ENCODE data around the gene KLK4. TPM values are rescaled to one million over a fixed set of nuclear protein-coding genes. Genes with fewer than 3 reads are reported as not detected.
A peak's percentile ranks its signal among the peaks of the same experiment; 100 is the strongest.

KLK4 gene
- total and polyA plus RNA-seq, 9 of the 15 experiments (the other 6 are each of a cell fraction or from before 2014, with no cell fraction given) = not detected

- TF ChIP-seq ZNF212 (CRISPR knock-in tag; IDR thresholded peaks at IDR 0.05) (no peak), CBX5 (IDR thresholded peaks at IDR 0.05; ENCODE audit: borderline replicate concordance, low read depth) (no peak), CTCF (IDR thresholded peaks at IDR 0.05 in 2 of 3, conservative IDR thresholded peaks at IDR 0.05 in 1 of 3; ENCODE audit: insufficient read depth in 2 of 3, low read depth in 1 of 3, low read length in 3 of 3) (no peak), GABPB2 (CRISPR knock-in tag; conservative IDR thresholded peaks at IDR 0.05) (no peak), NEUROD1 (IDR thresholded peaks at IDR 0.05; ENCODE audit: borderline replicate concordance, low read depth, low read length, partially characterized antibody) (no peak), CTBP1 (IDR thresholded peaks at IDR 0.05; ENCODE audit: borderline replicate concordance) (peak; percentile 47; the same call in 1 of the 2 replicates), SP1 (CRISPR knock-in tag; IDR thresholded peaks at IDR 0.05) (peak; percentile 74), CAMTA2 (CRISPR knock-in tag; conservative IDR thresholded peaks at IDR 0.05) (no peak), ZNF277 (CRISPR knock-in tag; IDR thresholded peaks at IDR 0.05; ENCODE audit: borderline replicate concordance) (no peak), CBFA2T2 (conservative IDR thresholded peaks at IDR 0.05) (peak; percentile 67), AFF1 (IDR thresholded peaks at IDR 0.05; ENCODE audit: low read depth in 1 of 2, partially characterized antibody in 2 of 2) (no peak), POLR2H (tag; IDR thresholded peaks at IDR 0.05; ENCODE audit: low read depth) (no peak), TCF3 (CRISPR knock-in tag; IDR thresholded peaks at IDR 0.05) (peak; percentile 71), IFI16 (CRISPR knock-in tag; IDR thresholded peaks at IDR 0.05) (no peak), ZNF143 (CRISPR knock-in tag; IDR thresholded peaks at IDR 0.05) (no peak)
- TF ChIP-seq, protein P1, sequence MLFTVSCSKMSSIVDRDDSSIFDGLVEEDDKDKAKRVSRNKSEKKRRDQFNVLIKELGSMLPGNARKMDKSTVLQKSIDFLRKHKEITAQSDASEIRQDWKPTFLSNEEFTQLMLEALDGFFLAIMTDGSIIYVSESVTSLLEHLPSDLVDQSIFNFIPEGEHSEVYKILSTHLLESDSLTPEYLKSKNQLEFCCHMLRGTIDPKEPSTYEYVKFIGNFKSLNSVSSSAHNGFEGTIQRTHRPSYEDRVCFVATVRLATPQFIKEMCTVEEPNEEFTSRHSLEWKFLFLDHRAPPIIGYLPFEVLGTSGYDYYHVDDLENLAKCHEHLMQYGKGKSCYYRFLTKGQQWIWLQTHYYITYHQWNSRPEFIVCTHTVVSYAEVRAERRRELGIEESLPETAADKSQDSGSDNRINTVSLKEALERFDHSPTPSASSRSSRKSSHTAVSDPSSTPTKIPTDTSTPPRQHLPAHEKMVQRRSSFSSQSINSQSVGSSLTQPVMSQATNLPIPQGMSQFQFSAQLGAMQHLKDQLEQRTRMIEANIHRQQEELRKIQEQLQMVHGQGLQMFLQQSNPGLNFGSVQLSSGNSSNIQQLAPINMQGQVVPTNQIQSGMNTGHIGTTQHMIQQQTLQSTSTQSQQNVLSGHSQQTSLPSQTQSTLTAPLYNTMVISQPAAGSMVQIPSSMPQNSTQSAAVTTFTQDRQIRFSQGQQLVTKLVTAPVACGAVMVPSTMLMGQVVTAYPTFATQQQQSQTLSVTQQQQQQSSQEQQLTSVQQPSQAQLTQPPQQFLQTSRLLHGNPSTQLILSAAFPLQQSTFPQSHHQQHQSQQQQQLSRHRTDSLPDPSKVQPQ (CRISPR knock-in tag; IDR thresholded peaks at IDR 0.05; ENCODE audit: borderline replicate concordance) = no peak
- TF ChIP-seq, protein P2, sequence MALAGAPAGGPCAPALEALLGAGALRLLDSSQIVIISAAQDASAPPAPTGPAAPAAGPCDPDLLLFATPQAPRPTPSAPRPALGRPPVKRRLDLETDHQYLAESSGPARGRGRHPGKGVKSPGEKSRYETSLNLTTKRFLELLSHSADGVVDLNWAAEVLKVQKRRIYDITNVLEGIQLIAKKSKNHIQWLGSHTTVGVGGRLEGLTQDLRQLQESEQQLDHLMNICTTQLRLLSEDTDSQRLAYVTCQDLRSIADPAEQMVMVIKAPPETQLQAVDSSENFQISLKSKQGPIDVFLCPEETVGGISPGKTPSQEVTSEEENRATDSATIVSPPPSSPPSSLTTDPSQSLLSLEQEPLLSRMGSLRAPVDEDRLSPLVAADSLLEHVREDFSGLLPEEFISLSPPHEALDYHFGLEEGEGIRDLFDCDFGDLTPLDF (CRISPR knock-in tag; IDR thresholded peaks at IDR 0.05) = no peak
Measured at GRCh38 chr19:50896591-50897190, 14.5 kb downstream of the KLK4 start (continued).

All from K562 (cell line).